Measurements from ENCODE around the gene AQP1. TPM values are rescaled to one million over a fixed set of nuclear protein-coding genes. Genes with fewer than 3 reads are reported as not detected.
A peak's percentile ranks its signal among the peaks of the same experiment; 100 is the strongest.

Gene AQP1
- total and polyA plus RNA-seq, 4 donors: 8.9 to 76.3 (median 23.5) TPM

- H3K9ac ChIP-seq (ENCODE audit: low read depth in 1 of 2, low read length in 2 of 2): no peak overlapping the region
- WGBS: 89% methylated on average over 24 of the region's 24 CpGs
- no peaks in the 10 kb centered on the region for H3K9me3 ChIP-seq (ENCODE audit: control insufficient read depth in 4 of 4, low read length in 3 of 4)
- no peak overlapping the region for H3K27ac ChIP-seq (ENCODE audit: low read depth in 1 of 2, low read length in 2 of 2)
- no peaks in the 10 kb centered on the region for H3K4me1 ChIP-seq (ENCODE audit: control insufficient read depth in 4 of 4, insufficient read depth in 4 of 4, low read length in 3 of 4)
- no peak for DNase-seq (ENCODE audit: low spot score)
- TF ChIP-seq NR2F2 (IDR thresholded peaks at IDR 0.05): peak; percentile 36
- TF ChIP-seq, protein P1, sequence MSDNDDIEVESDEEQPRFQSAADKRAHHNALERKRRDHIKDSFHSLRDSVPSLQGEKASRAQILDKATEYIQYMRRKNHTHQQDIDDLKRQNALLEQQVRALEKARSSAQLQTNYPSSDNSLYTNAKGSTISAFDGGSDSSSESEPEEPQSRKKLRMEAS (IDR thresholded peaks at IDR 0.05): no peak
- TF ChIP-seq EGR1 (IDR thresholded peaks at IDR 0.05; ENCODE audit: low read depth in 2 of 2): no peak
- no peaks in the 10 kb centered on the region for H3K27me3 ChIP-seq (ENCODE audit: control insufficient read depth in 4 of 4, insufficient read depth in 4 of 4, low read length in 3 of 4)
- H3K36me3 ChIP-seq (ENCODE audit: control insufficient read depth in 4 of 4, insufficient read depth in 3 of 4, low read depth in 1 of 4, low read length in 3 of 4): no peaks in the 10 kb centered on the region
- no peak overlapping the region for H3K4me3 ChIP-seq (ENCODE audit: low read depth in 1 of 3, low read length in 3 of 3)
Measured at GRCh38 chr7:30931161-30931928, 19.7 kb downstream of the AQP1 start.

- DNase-seq (ENCODE audit: low spot score): no peak
- H3K9me3 ChIP-seq (ENCODE audit: control insufficient read depth in 4 of 4, low read length in 3 of 4): no peaks in the 10 kb centered on the region
- no peak overlapping the region for H3K9ac ChIP-seq (ENCODE audit: low read depth in 1 of 2, low read length in 2 of 2)
- no peaks in the 10 kb centered on the region for H3K36me3 ChIP-seq (ENCODE audit: control insufficient read depth in 4 of 4, insufficient read depth in 3 of 4, low read depth in 1 of 4, low read length in 3 of 4)
- H3K4me3 ChIP-seq (ENCODE audit: low read depth in 1 of 3, low read length in 3 of 3): no peak overlapping the region
- TF ChIP-seq, protein P1 (IDR thresholded peaks at IDR 0.05): no peak
- no peak for TF ChIP-seq ZBTB33 (IDR thresholded peaks at IDR 0.05)
- TF ChIP-seq REST (IDR thresholded peaks at IDR 0.05): no peak
- no peak for TF ChIP-seq EGR1 (IDR thresholded peaks at IDR 0.05; ENCODE audit: low read depth in 2 of 2)
- no peak for TF ChIP-seq RXRA (IDR thresholded peaks at IDR 0.05)
- TF ChIP-seq NR2F2 (IDR thresholded peaks at IDR 0.05): no peak
- no peak for TF ChIP-seq RAD21 (IDR thresholded peaks at IDR 0.05)
- TF ChIP-seq GABPA (IDR thresholded peaks at IDR 0.05 in 1 of 2, conservative IDR thresholded peaks at IDR 0.05 in 1 of 2): no peak
- TF ChIP-seq, protein P2, sequence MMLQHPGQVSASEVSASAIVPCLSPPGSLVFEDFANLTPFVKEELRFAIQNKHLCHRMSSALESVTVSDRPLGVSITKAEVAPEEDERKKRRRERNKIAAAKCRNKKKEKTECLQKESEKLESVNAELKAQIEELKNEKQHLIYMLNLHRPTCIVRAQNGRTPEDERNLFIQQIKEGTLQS (IDR thresholded peaks at IDR 0.05): no peak
- no peak for TF ChIP-seq TAF1 (conservative IDR thresholded peaks at IDR 0.05)
- no peaks in the 10 kb centered on the region for H3K4me1 ChIP-seq (ENCODE audit: control insufficient read depth in 4 of 4, insufficient read depth in 4 of 4, low read length in 3 of 4)
- 86% methylated on average over 9 of the region's 9 CpGs for WGBS
- no peaks in the 10 kb centered on the region for H3K27me3 ChIP-seq (ENCODE audit: control insufficient read depth in 4 of 4, insufficient read depth in 4 of 4, low read length in 3 of 4)
- no peak overlapping the region for H3K27ac ChIP-seq (ENCODE audit: low read depth in 1 of 2, low read length in 2 of 2)
Measured at GRCh38 chr7:30931929-30932540, 20.4 kb downstream of the AQP1 start.
